Osteoblast (primary cell): ENCODE data around the gene SDC4. TPM values are rescaled to one million over a fixed set of nuclear protein-coding genes. Genes with fewer than 3 reads are reported as not detected.

Experiments used
- DNase-seq: peaks from one replicate; pipeline ENCODE4 v3.0.0; 2011; ENCODE audit warnings: low spot score, mixed read lengths; ENCODE audit not compliant: insufficient read length; ENCODE audit errors: missing footprints
- H2AFZ ChIP-seq: 2 replicates; pipeline ENCODE4 v1.6.0; 2011; ENCODE audit warnings: mild to moderate bottlenecking, low read length
- H3K27ac ChIP-seq: 2 replicates; pipeline ENCODE4 v1.5.1; 2011; ENCODE audit warnings: mild to moderate bottlenecking, low read depth, low read length, moderate library complexity
- H3K27me3 ChIP-seq: 2 replicates; pipeline ENCODE4 v1.6.0; 2012; ENCODE audit warnings: mild to moderate bottlenecking, control low read depth, inconsistent platforms, low read length, moderate library complexity; ENCODE audit not compliant: insufficient read depth
- H3K36me3 ChIP-seq: 2 replicates; pipeline ENCODE4 v1.5.1; 2011; ENCODE audit warnings: mild to moderate bottlenecking, low read length, control low read depth, moderate library complexity; ENCODE audit not compliant: insufficient read depth
- H3K4me1 ChIP-seq: 2 replicates; pipeline ENCODE4 v1.5.1; 2011; ENCODE audit warnings: mild to moderate bottlenecking, low read length, control low read depth, moderate library complexity; ENCODE audit not compliant: insufficient read depth
- H3K4me2 ChIP-seq: 2 replicates; pipeline ENCODE4 v1.6.0; 2011; ENCODE audit warnings: mild to moderate bottlenecking, low read length; ENCODE audit not compliant: insufficient read depth
- H3K4me3 ChIP-seq: fragments of 200-600 bp; sonication (generic); 3 replicates; pipeline ENCODE4 v1.5.1; 2012; ENCODE audit warnings: mild to moderate bottlenecking, low read length, inconsistent platforms; ENCODE audit not compliant: insufficient read depth
- H3K79me2 ChIP-seq: 2 replicates; pipeline ENCODE4 v1.6.0; 2012; ENCODE audit warnings: mild to moderate bottlenecking, low read length, control low read depth, inconsistent platforms; ENCODE audit not compliant: insufficient read depth
- H3K9me3 ChIP-seq: 2 replicates; pipeline ENCODE4 v1.5.1; 2011; ENCODE audit warnings: low read depth, low read length, control low read depth
- H4K20me1 ChIP-seq: 2 replicates; pipeline ENCODE4 v1.6.0; 2012; ENCODE audit warnings: mild to moderate bottlenecking, low read length, control low read depth; ENCODE audit not compliant: insufficient read depth
- total RNA-seq: library from RNA; depleted of rRNA; stranded (reverse); fragments of >200 nt; gene quantifications from 2 replicates; pipeline ENCODE4 v1.2.3, GENCODE V29; 2012
- TF ChIP-seq, protein P1 (sequence below): IDR thresholded peaks from 2 replicates; pipeline ENCODE4 v1.5.1; 2011; ENCODE audit warnings: mild to moderate bottlenecking, low read depth, low read length, moderate library complexity; ENCODE audit errors: extremely low read depth

Gene SDC4
- total RNA-seq, 1 donor: 267 TPM

GRCh38 chr20:45289942-45290676 lies 58.1 kb downstream of the SDC4 start:
- no peaks in the 10 kb centered on the region for H3K36me3 ChIP-seq
- DNase-seq: no peak
- no peak overlapping the region for H3K4me2 ChIP-seq
- no peaks in the 10 kb centered on the region for H4K20me1 ChIP-seq
- peaks cover 14% of the 10 kb centered on the region for H3K27me3 ChIP-seq
- H3K4me1 ChIP-seq: peaks cover 7% of the 10 kb centered on the region
- TF ChIP-seq, protein P1, sequence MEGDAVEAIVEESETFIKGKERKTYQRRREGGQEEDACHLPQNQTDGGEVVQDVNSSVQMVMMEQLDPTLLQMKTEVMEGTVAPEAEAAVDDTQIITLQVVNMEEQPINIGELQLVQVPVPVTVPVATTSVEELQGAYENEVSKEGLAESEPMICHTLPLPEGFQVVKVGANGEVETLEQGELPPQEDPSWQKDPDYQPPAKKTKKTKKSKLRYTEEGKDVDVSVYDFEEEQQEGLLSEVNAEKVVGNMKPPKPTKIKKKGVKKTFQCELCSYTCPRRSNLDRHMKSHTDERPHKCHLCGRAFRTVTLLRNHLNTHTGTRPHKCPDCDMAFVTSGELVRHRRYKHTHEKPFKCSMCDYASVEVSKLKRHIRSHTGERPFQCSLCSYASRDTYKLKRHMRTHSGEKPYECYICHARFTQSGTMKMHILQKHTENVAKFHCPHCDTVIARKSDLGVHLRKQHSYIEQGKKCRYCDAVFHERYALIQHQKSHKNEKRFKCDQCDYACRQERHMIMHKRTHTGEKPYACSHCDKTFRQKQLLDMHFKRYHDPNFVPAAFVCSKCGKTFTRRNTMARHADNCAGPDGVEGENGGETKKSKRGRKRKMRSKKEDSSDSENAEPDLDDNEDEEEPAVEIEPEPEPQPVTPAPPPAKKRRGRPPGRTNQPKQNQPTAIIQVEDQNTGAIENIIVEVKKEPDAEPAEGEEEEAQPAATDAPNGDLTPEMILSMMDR: no peak
- H3K4me3 ChIP-seq: no peak overlapping the region
- no peaks in the 10 kb centered on the region for H3K79me2 ChIP-seq
- H3K9me3 ChIP-seq: no peaks in the 10 kb centered on the region
- H2AFZ ChIP-seq: no peak overlapping the region
- H3K27ac ChIP-seq: no peak overlapping the region

DNA sequence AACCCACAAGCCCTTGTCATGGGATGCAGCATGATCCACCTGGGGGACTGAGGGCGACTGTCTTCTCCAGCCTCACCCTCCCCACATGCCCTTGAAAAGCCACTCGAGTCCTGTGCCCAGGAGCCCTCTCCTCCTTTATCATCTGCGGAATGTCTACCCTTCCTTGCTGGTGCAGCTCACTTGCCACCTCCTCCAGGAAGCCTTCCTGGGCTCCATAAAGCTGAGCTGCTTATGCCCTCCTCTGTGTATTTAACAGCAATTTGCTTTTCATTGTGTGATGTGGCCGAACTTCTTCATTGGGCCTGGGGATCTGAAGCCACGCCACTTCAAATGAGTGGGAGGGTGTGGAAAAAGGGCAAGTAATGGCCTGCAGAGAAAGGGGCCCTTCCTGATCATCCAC lies 59.4 kb downstream of the SDC4 start:
- no peak overlapping the region for H2AFZ ChIP-seq
- TF ChIP-seq, protein P1: no peak
- peaks cover 7% of the 10 kb centered on the region for H3K4me1 ChIP-seq
- no peaks in the 10 kb centered on the region for H4K20me1 ChIP-seq
- no peak overlapping the region for H3K27ac ChIP-seq
- H3K4me3 ChIP-seq: no peak overlapping the region
- DNase-seq: no peak
- no peak overlapping the region for H3K4me2 ChIP-seq
- peaks cover 14% of the 10 kb centered on the region for H3K27me3 ChIP-seq
- no peaks in the 10 kb centered on the region for H3K79me2 ChIP-seq
- no peaks in the 10 kb centered on the region for H3K36me3 ChIP-seq
- no peaks in the 10 kb centered on the region for H3K9me3 ChIP-seq

DNA sequence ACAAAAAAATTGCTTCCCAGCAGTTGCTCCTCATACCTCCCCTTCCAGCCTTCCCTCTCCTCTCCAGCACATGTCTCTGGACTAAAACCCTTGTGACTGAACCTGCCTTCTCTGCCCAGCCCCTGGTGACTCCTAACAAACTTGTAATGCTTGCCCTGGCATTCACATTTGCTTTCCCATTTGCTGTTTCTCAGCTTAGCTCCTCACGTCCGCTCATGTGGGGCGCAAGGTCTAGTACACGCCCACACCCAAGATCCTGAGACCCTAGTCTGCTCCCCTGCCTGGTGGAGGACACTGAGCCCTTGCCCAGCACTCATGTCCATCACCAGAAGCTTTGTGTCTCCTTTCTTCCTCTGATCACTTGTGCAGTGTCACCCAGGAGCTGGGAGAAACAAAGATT lies 59.8 kb downstream of the SDC4 start:
- no peaks in the 10 kb centered on the region for H4K20me1 ChIP-seq
- DNase-seq: no peak
- H3K27ac ChIP-seq: no peak overlapping the region
- H3K36me3 ChIP-seq: no peaks in the 10 kb centered on the region
- H3K27me3 ChIP-seq: peaks cover 14% of the 10 kb centered on the region
- peaks cover 5% of the 10 kb centered on the region for H3K4me1 ChIP-seq
- no peak overlapping the region for H2AFZ ChIP-seq
- TF ChIP-seq, protein P1: no peak
- no peak overlapping the region for H3K4me3 ChIP-seq
- H3K79me2 ChIP-seq: no peaks in the 10 kb centered on the region
- H3K9me3 ChIP-seq: no peaks in the 10 kb centered on the region
- H3K4me2 ChIP-seq: no peak overlapping the region

DNA sequence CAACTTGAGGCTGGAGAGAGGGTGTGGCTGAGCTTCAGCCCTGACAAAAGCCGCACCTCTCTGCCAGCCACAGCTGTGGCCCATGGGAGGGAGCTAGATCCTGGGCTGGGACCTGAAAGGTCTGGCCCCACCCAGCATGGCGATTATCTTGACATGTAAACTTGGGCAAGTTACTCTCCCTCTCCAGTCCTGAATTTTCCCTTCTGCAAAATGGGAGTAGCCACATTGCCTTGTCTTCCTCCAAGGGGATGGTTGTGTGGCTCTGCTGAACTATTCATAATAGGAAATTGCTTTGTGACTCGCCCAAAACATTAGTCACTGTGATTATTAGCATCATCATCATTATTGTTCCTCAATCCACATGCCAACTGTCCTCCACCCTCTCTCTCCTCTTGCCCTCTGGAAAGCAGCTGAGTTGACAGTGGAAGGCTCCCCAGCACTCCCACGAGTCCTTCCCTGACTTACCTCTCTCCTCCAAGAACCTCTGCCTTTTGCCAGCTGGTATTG lies 64.6 kb downstream of the SDC4 start:
- H3K27ac ChIP-seq: no peak overlapping the region
- H3K4me2 ChIP-seq: no peak overlapping the region
- no peak overlapping the region for H2AFZ ChIP-seq
- no peaks in the 10 kb centered on the region for H3K4me1 ChIP-seq
- no peak overlapping the region for H3K4me3 ChIP-seq
- H3K27me3 ChIP-seq: peaks cover 3% of the 10 kb centered on the region
- TF ChIP-seq, protein P1: no peak
- no peaks in the 10 kb centered on the region for H3K9me3 ChIP-seq
- DNase-seq: peak; percentile 59
- H3K36me3 ChIP-seq: no peaks in the 10 kb centered on the region
- H4K20me1 ChIP-seq: no peaks in the 10 kb centered on the region
- no peaks in the 10 kb centered on the region for H3K79me2 ChIP-seq
